Hematopoietic multipotent progenitor cell treated with erythropoietin and hydrocortisone succinate and interleukin-3 and kit ligand, for 17 days (in vitro differentiated cells): Measurements from ENCODE around the gene TRIM24.
"Not testable (repeated sequence)": the region's sequence is repeated elsewhere in the genome, so short reads cannot be mapped to it uniquely, and the experiment has no call there.

ENCODE experiments used
- DNase-seq: peaks from one replicate; pipeline ENCODE4 v3.0.0-alpha.2; 2015; ENCODE audit warnings: low spot score

Gene TRIM24

DNA sequence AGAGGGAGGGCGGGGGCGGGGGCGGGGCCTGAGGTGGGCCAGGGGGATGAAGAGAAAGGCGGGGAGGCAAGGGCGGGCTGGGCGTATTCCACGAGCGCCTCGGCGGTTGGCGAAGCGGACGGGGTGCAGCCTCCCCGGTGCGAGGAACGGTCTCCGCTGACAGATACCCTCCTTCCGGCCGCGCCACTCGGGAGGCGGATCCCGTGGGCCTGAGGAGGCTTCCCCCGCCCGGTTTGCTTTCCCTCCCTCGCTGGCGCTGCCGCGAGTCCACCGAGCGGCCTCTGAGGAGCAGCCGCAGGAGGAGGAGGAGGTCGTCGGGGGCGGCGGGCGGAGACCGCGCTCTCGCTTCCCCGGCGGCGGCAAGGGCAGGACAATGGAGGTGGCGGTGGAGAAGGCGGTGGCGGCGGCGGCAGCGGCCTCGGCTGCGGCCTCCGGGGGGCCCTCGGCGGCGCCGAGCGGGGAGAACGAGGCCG lies at the start of gene TRIM24:
Gene TRIM24, plus strand, starts transcription at position 84 of the 473 bp plus-strand sequence. Its CDS starts 290 bp downstream, at position 374.
- no peak for DNase-seq

DNA sequence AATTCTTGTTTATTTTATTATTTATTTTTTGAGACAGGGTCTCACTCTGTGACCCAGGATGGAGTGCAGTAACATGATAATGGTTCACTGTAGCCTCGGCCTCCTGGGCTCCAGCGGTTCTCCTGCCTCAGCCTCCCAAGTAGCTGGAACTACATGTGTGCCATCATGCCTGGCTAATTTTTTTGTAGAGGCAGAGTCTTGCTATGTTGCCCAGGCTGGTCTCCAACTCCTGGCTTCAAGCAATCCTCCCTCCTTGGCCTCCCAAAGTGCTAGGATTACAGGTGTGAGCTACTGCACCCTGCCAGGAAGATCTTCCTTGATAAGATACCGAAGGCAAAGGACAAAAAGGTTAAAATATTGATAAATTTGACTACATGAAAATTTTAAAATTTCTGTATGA lies 48.0 kb upstream of the TRIM24 start:
- not testable (repeated sequence) for DNase-seq

DNA sequence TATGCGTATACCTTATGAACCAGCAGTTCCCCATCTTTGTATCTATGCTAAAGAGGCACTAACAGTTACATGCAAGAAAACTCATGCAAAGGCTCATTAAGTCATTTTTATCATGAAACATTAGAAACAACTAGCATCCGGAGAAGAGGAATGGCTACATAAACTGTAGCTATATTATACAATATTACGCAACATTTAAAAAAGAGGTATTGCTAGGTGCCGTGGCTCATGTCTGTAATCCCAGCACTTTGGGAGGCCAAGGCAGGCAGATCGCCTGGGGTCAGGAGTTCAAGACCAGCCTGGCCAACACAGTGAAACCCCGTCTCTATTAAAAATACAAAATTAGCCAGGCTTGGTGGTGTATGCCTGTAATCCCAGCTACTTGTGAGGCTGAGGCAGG lies 47.1 kb upstream of the TRIM24 start:
- DNase-seq, result not testable (repeated sequence)

DNA sequence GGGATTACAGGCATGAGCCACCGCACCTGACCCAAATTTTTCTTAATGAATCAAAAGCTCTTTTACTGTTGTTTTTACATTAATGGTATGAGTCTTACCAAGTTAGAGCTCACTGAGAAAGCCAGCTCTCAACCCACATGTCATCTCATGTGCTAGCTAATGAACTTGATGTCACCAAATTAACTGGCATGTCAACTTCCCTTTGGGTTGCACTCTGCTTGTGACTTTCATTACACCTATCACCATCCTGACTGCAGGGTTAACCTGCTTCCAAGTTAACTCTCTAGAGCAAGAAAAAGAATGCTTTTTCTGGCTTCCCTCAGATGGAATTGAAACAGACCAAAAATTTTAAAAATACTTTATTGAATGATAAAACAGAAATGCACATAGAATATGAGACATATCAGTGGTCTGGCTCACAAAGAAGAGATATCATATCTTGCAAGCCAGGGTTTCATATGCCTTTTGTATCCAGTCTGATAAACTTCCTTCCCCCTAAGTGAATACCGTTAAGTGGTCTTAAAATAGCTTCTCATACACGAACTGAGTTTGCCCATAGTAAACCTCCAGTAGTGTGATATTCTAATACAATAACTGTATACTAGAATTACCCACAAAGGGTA lies 42.9 kb upstream of the TRIM24 start:
- DNase-seq, result no peak

DNA sequence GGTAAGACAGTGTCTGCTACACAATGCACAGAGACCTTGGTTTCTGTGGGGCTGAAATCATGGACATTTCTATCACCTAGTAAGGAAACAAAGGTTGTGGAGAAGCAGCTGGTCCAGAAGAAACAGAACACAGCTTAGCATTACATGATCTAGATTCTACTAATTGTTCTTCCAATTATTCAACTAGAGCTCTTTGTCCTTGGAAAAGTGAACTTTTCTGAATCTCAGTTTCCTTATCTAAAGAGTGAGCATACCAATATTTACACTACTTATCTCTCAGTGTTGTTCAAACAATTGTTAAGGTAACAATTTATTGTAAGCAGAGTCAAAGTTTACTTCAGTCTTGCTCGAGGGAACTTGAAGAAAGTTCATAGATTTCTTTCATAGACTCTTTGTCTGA lies 42.3 kb upstream of the TRIM24 start:
- DNase-seq, result no peak

DNA sequence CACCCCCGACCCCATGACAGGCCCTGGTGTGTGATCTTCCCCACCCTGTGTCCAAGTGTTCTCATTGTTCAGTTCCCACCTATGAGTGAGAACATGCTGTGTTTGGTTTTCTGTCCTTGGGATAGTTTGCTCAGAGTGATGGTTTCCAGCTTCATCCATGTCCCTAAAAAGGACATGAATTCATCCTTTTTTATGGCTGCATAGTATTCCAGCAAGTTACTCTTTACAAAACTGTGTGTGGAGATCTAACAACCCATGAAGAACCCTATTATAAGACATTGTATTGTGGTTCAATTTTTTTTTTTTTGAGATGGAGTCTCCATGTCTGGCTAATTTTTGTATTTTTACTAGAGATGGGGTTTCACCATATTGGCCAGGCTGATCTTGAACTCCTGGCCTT lies 41.7 kb upstream of the TRIM24 start:
- not testable (repeated sequence) for DNase-seq

DNA sequence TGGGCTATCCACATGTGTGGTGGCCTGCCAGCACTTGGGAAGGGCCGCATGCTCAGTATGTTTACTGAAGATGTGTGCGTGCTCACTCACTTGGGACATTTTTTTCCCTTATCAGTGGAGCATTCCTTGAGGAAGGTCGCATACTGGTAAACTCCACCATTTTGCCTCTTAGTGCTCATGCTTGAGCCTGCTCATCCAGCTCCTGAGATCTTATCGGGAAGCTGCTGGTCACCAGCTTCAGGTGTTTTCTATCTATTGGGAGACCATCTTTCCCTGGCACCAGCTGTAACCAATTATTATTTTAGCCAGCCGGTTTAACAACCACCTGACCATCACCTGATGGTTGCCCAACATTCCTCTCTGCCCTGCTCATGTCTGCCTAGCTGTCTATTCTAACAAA lies 35.0 kb upstream of the TRIM24 start:
- DNase-seq, result no peak

DNA sequence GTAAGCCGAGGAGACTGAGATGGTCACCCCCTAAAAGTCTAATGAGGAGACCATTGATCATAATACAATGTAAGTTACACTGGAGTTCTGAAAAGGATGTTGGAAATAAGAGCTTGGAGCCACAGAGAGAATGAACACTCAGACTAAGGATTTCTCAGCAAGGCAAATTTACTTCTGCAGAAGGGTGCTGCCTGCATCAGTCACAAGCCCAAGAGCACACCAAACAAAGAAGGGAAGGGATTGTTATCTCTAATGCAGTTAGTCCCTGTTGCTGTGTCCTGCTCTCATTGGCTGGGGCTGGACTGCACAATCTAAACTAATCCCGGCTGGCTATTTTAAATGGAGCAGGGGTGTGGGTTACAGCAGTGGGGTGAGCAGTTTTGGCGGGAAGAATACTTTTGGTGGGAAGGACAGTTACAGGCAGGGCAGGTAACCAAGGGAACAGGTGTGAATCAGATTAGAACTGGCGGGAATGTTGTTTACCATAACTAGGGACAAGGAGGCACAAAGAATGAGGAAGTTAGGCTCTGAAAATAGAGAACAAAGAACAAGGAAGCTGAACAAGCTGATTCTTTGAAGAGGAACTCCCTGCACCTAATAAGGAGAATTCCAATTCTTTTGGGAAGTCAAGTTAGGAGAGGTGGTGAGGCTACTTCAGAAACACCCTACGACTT lies 30.3 kb upstream of the TRIM24 start:
- DNase-seq, result no peak

DNA sequence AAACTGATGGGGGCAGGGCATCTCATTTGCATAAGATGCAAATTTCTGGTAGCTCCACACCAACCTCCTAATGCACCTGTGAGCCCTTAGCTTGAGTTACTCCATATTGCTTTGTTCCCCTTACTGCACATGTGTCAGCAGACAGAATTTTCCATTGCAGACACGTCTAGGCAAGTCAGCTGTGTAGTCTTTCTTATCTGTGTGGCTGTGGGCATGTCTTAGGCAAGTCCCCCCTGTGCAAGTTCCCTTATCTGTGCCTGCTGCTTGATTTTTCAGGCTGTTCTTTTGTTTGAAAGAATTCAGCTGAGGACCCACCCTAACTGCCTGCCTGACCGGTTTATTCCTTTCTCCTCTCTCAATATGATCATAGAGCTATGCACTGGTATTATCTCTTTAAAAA lies 28.5 kb upstream of the TRIM24 start:
- DNase-seq, result no peak

DNA sequence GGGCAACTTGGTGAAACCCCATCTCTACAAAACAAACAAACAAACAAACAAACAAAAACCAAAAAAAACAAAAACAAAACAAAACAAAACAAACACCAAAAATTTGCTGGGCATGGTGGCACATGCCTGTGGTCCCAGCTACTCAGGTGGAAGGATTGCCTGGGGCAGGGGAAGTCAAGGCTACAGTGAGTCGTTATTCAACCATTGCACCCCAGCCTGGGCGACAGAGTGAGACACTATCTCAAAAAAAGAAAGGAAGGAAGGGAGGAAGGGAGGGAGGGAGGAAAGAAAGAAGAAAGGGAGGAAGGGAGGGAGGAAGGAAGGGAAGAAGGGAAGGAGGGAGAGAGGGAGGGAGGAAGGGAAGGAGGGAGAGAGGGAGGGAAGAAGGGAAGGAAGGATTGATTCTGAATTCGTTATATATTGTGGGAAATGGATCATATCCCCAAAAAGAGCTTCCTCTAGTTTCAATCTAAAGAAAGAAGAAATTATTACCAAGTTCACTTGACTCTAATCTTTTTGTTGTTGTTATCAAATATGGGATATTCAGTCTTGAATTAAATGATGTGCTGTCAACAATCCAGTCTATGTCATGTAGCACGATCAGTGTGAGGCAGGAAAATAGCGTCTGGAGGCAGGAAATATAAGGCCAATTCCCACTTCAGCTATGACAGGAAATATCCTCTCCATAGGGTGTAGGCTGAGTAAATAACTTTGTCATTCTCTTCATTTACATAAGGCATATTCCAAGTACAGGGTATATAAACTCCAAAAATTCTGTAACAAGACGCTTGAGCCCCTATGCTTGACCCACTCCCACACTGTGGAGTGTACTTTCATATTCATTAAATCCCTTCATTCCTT lies 26.2 kb upstream of the TRIM24 start:
- no peak for DNase-seq

DNA sequence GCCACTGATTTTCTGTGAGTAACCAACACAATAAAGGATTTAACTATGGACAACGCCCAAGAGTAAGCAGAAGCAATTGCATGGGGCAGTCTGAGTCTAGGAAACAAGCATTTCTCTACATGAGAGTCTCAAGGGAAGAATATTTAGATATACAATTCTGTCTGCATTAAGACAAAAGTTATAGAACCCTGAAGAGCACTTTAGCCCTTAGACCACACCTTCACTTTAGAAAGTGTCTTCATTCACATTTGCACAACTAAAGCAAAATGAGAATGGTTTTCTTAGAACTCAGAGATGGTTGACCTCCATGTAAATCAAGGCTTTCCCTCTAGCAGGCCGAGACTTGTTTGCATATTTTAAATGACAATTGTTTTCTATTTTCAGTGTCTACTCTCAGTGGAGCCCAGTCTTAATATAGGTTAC lies 25.5 kb upstream of the TRIM24 start:
- DNase-seq, result no peak

DNA sequence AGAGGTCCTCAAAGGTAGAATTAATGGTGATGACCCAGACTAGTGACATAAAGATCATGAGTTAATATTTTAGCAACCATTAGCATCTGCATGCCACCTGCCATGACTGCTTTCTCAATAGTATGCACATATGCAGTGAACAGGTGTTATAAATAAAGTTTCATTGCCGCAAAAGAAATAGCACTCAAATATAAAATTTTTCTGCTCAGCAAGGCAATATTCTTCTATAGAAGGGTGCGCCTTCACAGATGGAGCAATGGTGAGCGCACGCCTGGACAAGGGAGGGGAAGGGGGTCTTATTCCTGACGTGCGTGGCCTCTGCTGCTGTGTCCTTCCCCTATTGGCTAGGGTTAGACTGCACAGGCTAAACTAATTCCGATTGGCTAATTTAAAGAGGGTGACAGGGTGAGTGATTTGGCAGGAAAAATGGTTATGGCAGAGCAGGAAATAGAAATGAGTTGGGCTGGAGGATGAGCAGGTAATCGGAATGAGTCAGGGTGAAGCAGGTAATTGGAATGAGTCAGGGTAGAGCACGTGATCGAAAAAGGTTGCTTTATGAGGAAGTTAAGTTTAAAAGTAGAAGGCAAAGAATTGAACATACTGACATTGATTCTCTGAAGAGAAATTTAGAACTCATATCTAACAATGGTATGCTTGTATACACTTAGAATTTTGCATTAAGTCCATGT lies 24.7 kb upstream of the TRIM24 start:
- DNase-seq, result no peak

DNA sequence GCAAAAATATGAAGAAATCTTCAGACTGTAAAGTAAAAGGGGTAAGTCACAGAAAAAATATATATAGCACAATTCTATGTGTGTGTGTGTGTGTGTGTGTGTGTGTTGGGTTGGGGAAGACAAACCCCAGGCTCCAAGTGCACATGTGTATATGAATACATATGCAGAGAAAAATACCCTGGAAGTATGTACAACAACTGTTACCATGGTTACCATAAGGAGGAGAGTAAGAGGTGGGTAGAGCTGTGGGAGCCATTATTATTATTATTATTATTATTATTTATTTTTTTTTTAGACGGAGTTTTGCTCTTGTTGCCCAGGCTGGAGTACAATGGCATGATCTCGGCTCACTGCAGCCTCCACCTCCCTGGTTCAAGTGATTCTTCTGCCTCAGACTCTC lies 23.7 kb upstream of the TRIM24 start:
- DNase-seq, result no peak

DNA sequence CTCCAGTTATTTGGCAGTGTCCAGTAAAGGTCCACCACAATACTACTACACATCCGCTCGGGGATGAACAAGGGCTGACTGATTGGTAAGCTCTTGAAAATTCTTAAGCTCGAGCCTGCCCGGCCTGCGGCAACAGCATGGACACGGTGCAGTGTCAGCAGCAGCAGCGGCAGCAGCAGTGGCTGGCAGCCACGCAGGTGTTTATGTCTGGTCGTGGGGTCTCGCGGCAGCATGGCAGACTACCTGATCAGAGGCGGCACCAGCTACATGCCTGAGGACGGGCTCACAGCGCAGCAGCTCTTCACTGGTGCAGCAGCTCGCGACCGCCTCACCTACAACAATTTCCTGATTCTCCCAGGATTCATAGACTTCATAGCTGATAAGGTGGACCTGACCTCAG lies 19.6 kb upstream of the TRIM24 start:
- DNase-seq, result no peak

DNA sequence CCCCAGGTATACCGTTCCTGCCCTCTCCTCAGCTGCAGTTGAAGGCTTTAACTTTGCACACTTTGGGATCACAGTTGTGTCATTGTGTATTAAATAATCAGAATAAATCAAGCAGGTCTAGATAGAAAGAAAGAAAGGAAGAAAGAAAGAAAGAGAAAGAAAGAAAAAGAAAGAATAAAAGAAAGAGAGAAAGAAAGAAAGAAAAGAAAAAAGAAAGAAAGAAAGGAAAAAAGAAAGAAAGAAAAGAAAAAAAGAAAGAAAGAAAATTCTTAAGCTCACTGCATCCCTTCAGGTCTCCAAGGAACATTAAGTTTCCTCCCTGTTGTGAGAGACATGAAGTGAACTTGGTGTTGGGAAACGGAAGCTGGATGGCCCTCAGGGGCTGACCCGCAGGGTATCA lies 17.2 kb upstream of the TRIM24 start:
- DNase-seq, result no peak

DNA sequence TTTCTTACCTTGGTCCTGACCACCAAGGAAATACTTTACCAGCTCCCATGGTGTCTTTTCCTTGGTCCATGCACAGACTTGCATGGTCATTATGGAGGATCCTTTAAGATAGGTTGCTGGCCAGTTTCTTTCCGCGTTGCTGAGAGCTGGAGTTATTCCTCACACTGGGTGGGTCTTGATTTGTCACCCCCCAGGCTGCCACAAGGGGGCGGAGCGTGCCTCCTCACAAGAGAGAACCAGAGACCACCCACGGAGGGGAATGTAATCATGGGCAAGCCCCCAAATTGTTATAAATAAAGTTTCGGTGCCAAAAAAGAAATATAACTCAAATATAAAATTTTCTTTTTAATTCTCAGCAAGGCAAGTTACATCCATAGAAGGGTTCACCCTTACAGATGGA lies 10.5 kb upstream of the TRIM24 start:
- DNase-seq, result peak; percentile 24

DNA sequence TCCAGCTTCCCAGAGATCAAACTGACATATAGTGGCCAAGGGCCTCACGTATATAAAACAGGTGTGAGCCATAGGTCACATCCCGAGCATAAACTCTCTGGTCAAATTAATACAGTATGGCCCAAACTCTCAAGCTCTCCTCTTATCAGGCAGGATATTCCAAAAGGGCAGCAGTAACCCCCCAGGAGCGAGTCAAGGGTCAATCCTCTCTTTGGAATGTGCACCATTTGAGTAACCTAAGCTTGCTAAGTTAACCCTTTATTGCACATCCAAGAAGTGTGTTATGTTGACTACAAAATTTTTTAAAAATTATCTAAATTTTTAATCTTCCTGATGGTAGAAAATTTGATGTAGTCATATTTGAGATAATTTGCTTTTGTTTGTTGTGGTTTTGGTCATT lies 4.5 kb upstream of the TRIM24 start:
- DNase-seq, result no peak

DNA sequence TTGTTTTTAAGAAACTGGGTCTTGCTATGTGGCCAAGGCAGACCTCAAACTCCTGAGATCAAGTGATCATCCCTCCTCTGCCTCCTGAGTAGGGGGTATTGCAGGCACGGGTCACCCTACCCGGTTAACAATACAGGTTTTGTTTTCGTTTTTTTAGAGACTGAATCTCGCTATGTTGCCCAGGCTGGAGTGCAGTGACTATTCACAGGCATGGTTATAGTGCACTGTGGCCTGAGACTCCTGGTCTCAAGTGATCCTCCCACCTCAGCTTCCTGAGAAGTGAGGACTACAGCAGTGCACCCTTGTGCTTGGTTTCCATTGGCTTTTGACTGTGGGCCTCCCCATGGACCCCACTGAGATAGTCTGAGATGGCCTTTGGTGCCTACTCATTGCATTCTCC lies 3.8 kb upstream of the TRIM24 start:
- no peak for DNase-seq

DNA sequence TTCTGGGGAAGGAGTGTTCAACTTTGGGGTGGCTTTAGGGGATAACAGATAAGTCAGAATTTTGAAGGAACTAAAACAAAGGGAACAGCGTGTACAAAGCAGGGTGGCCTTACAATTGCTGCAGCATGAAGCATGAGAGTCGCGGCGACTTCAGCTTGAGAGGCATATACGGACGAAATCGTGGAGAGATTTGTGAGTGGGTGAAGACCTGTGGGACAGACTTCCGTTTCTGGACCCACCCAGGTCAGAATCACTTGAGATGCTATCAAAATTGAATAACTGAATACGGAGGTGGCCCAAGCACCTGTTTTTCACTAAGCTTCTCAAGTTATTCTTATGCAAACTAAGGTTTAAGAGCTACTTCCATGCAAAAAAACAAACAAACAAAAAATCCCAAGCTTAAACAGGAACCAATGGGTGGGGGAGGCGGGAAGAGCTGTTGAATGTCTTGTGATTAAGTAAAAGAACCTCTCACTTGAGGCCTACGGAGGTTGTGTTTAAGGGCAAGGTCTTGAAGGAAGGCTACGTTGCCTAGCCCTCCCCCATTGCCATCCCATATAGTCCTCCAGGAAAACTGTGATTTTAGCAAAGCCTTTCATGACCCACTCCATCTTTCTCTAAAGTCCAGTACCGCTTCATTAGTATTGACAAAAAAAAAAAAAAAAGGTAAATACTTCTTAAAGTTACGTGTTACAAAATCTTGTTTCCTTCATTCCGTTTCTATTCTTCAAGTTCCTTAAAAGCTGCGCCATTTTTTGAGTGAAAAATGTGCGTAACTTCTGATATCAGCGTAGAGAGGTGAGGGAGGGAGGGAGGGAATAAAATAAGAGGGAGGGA lies 1.3 kb upstream of the TRIM24 start:
- DNase-seq, result no peak

DNA sequence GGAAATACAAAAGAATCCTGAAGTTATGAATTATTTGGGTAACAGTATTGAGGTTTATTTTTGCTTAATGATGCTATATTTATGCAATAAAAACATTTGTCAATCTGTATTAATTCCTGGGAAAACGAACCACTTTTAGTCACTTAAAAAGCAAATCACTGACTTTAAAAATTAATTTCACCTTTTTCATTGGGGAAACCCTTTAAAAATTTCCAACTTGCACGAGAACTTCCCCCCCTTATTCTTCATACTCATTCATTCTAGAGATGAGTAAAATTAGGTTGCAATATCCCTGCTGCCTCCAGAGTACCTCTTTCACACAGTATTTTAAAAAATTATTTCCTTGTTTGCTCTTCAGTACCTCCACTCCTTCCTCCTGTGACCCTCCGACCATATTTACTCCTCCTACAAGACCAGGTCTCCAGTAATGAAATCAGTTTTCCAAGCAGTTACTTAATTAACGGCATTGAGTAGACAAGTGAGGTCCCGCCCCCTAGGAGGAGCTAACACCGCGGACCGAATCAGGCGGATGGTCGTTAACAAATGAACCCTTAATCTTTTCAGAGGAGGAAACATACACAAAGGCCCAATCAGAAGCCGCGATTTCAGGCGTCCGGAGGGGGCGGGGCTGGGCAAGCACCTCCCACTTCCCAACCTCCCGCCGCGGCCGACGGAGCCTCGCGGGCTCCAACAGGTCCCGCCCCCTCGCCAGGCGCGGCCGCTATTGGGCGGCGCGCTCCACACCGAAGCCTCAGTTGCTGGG lies 465 bp upstream of the TRIM24 start:
- peak; percentile 96 for DNase-seq
